HL-60 (cell line): ENCODE measurements around the gene THOC7.

Experiments used
- DNase-seq, 2 experiments: peaks; one replicate each; pipeline ENCODE4 v3.0.0-alpha.2; 2010 to 2020; ENCODE audit warnings: low read depth in 1 of 2, low spot score in 1 of 2
- H3K27ac ChIP-seq: fragments of 250-450 bp; sonication (Bioruptor Pico); replicated peaks from 2 replicates; pipeline ENCODE4 v1.5.1; 2020; ENCODE audit warnings: mild to moderate bottlenecking, moderate library complexity
- H3K27me3 ChIP-seq: fragments of 250-450 bp; sonication (Bioruptor Pico); 2 replicates; pipeline ENCODE4 v1.5.1; 2021; ENCODE audit warnings: mild to moderate bottlenecking, moderate library complexity; ENCODE audit not compliant: insufficient read depth, poor library complexity, severe bottlenecking
- H3K4me3 ChIP-seq: replicated peaks from 2 replicates; pipeline ENCODE4 v1.5.1; 2011; ENCODE audit warnings: mild to moderate bottlenecking, control low read depth, low read length; ENCODE audit not compliant: insufficient read depth
- GABPA ChIP-seq: IDR thresholded peaks from 2 replicates; pipeline ENCODE4 v1.6.1; 2012; ENCODE audit warnings: low read depth
- POLR2AphosphoS5 ChIP-seq: IDR thresholded peaks from 2 replicates; pipeline ENCODE4 v1.6.1; 2012; ENCODE audit warnings: low read depth
- SPI1 ChIP-seq: IDR thresholded peaks from 2 replicates; pipeline ENCODE4 v1.6.1; 2012; ENCODE audit warnings: low read depth, mild to moderate bottlenecking, borderline replicate concordance
- TF ChIP-seq, protein P1 (sequence below): IDR thresholded peaks from 2 replicates; pipeline ENCODE4 v1.6.1; 2012; ENCODE audit warnings: low read depth; ENCODE audit not compliant: insufficient replicate concordance
- TF ChIP-seq, protein P2 (sequence below): IDR thresholded peaks from one replicate; pipeline ENCODE4 v1.5.1; 2011; ENCODE audit warnings: low read length, control low read depth, inconsistent platforms; ENCODE audit not compliant: insufficient read depth

THOC7 gene

DNA sequence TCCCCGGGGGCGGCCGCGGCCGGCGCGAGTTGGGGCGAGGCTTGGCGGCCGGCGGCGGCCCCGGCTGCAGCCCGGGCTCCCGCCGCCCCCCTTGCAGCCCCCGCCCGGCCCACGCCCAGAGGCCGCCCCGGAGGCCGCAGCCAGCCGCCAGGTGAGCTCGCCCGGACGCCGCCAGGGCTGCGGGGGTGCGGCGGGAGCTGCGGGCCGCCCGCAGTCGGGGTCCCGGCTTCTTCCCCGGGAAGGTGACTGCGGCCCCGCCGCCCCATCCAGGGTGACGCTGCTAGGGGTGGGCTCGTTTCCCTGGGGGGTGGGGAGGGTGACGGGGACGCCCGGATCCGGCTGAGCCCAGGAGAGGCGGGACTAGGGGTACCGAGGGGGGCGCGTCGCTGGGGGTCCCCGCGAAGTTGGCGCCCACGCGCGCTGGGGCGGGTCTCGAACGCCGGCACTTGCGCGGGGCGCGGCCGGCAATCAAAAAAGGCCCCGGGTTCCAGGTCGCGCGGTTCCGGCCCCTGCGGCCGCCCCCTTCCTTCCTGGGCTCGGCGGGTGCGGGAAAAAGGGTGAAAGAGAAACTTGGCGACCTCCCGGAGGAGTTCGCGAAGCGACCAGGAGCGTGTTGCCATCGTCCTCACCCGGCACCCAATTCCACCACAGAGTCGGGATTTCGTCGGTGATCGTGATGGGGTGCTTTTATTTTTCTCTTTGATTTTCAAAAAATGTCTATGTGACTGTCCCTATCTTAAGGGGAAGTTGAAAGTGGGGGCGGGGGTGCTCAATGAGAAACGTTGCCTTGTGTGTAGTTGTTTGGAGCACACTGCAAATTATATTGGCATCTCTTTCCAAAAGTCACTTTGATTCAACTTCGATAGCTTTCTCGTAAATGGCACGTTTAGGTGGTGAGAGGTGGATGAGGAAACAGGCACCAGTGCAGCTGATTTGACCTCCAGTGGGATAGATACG is 681 bp upstream of the THOC7 start:
- peak overlapping the region; percentile 72 for H3K4me3 ChIP-seq
- TF ChIP-seq SPI1 (peak; percentile 15; the same call in 1 of the 2 replicates), POLR2AphosphoS5 (no peak)
- TF ChIP-seq, protein P1, sequence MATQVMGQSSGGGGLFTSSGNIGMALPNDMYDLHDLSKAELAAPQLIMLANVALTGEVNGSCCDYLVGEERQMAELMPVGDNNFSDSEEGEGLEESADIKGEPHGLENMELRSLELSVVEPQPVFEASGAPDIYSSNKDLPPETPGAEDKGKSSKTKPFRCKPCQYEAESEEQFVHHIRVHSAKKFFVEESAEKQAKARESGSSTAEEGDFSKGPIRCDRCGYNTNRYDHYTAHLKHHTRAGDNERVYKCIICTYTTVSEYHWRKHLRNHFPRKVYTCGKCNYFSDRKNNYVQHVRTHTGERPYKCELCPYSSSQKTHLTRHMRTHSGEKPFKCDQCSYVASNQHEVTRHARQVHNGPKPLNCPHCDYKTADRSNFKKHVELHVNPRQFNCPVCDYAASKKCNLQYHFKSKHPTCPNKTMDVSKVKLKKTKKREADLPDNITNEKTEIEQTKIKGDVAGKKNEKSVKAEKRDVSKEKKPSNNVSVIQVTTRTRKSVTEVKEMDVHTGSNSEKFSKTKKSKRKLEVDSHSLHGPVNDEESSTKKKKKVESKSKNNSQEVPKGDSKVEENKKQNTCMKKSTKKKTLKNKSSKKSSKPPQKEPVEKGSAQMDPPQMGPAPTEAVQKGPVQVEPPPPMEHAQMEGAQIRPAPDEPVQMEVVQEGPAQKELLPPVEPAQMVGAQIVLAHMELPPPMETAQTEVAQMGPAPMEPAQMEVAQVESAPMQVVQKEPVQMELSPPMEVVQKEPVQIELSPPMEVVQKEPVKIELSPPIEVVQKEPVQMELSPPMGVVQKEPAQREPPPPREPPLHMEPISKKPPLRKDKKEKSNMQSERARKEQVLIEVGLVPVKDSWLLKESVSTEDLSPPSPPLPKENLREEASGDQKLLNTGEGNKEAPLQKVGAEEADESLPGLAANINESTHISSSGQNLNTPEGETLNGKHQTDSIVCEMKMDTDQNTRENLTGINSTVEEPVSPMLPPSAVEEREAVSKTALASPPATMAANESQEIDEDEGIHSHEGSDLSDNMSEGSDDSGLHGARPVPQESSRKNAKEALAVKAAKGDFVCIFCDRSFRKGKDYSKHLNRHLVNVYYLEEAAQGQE: no peak
- TF ChIP-seq, protein P2, sequence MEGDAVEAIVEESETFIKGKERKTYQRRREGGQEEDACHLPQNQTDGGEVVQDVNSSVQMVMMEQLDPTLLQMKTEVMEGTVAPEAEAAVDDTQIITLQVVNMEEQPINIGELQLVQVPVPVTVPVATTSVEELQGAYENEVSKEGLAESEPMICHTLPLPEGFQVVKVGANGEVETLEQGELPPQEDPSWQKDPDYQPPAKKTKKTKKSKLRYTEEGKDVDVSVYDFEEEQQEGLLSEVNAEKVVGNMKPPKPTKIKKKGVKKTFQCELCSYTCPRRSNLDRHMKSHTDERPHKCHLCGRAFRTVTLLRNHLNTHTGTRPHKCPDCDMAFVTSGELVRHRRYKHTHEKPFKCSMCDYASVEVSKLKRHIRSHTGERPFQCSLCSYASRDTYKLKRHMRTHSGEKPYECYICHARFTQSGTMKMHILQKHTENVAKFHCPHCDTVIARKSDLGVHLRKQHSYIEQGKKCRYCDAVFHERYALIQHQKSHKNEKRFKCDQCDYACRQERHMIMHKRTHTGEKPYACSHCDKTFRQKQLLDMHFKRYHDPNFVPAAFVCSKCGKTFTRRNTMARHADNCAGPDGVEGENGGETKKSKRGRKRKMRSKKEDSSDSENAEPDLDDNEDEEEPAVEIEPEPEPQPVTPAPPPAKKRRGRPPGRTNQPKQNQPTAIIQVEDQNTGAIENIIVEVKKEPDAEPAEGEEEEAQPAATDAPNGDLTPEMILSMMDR: no peak
- H3K27ac ChIP-seq: peak overlapping the region; percentile 91
- H3K27me3 ChIP-seq: no peaks in the 10 kb centered on the region
- peak; percentile 37 to 68 for DNase-seq

DNA sequence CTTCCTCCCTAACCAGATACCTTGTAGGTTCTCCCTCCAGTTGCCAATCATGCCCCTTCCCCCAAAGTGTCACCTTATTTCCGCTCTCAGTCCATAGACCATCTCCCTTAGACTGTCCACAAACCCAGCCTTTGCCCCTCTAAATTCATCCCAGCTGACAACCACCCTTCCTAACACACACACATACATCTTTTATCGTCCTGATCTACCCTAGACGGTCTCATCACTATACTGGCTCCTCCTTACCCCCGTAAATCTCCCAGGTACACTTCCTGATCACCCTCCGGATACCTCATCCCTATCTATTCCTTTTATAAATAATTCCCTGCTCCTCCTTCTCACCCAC is 828 bp downstream of the THOC7 start:
- no peak for DNase-seq
- Histone ChIP-seq H3K27ac (peak overlapping the region; percentile 100), H3K4me3 (peak overlapping the region; percentile 80), H3K27me3 (no peaks in the 10 kb centered on the region)
- TF ChIP-seq SPI1 (no peak), POLR2AphosphoS5 (no peak), GABPA (no peak)
- TF ChIP-seq, protein P1: no peak

DNA sequence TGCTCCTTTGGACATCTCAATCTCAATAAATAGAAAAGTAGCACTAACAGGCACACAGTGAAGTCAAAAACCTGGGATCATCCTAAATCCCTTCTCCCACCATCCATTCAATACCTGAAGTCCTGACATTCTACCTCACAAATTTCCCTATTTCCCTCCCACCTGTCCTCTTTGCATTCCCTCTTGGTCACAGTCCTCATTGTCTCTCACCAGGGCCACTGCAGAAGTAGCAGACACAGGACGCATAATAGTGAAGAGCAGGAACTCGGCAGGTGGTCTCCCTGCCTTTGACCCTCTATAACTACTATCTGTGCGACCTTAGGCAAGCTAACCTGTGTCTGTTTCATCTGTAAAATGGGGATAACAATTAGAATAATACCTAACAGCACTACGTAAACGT is 2.3 kb downstream of the THOC7 start:
- no peak for DNase-seq
- Histone ChIP-seq H3K4me3 (no peak overlapping the region), H3K27me3 (no peaks in the 10 kb centered on the region), H3K27ac (no peak overlapping the region)
- TF ChIP-seq POLR2AphosphoS5 (no peak), SPI1 (no peak), GABPA (no peak)
- TF ChIP-seq, protein P1: no peak
- TF ChIP-seq, protein P2: no peak
